ENCODE results near the gene WIPF2.

DNA sequence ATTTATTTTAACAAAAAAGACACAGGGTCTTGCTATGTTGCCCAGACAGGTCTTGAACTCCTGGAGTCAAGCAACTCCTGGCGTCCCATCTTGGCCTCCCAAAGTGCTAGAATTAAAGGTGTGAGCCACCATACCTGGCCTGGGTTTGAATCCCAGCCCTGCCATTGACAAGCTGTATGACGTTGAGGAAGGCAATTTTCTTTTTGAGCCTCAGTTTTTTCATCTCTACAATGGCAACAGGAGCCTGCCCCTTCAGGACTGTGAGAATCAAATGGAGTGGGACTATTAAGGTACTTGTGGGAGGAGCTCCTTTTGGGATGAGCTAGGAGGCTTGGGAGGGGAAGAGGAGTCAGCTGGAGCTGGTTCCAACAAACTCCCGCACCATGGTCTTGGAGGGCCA is 96.1 kb downstream of the WIPF2 start:
- TF ChIP-seq, protein P1, sequence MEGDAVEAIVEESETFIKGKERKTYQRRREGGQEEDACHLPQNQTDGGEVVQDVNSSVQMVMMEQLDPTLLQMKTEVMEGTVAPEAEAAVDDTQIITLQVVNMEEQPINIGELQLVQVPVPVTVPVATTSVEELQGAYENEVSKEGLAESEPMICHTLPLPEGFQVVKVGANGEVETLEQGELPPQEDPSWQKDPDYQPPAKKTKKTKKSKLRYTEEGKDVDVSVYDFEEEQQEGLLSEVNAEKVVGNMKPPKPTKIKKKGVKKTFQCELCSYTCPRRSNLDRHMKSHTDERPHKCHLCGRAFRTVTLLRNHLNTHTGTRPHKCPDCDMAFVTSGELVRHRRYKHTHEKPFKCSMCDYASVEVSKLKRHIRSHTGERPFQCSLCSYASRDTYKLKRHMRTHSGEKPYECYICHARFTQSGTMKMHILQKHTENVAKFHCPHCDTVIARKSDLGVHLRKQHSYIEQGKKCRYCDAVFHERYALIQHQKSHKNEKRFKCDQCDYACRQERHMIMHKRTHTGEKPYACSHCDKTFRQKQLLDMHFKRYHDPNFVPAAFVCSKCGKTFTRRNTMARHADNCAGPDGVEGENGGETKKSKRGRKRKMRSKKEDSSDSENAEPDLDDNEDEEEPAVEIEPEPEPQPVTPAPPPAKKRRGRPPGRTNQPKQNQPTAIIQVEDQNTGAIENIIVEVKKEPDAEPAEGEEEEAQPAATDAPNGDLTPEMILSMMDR (conservative IDR thresholded peaks at IDR 0.05; ENCODE audit: low read depth in 2 of 2) = no peak
- TF ChIP-seq, protein P2, sequence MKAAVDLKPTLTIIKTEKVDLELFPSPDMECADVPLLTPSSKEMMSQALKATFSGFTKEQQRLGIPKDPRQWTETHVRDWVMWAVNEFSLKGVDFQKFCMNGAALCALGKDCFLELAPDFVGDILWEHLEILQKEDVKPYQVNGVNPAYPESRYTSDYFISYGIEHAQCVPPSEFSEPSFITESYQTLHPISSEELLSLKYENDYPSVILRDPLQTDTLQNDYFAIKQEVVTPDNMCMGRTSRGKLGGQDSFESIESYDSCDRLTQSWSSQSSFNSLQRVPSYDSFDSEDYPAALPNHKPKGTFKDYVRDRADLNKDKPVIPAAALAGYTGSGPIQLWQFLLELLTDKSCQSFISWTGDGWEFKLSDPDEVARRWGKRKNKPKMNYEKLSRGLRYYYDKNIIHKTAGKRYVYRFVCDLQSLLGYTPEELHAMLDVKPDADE (IDR thresholded peaks at IDR 0.05) = no peak
- TF ChIP-seq POLR2AphosphoS5 (IDR thresholded peaks at IDR 0.05; ENCODE audit: low read depth) = no peak
- no peak for TF ChIP-seq EZH2phosphoT487 (IDR thresholded peaks at IDR 0.05; ENCODE audit: unreplicated experiment)
- TF ChIP-seq EZH2 (IDR thresholded peaks at IDR 0.05; ENCODE audit: low read depth, unreplicated experiment) = no peak
- no peak for TF ChIP-seq CREB1 (CRISPR knock-in tag; IDR thresholded peaks at IDR 0.05; ENCODE audit: low read depth)
